ENCODE measurements around the gene MKNK2. TPM values are rescaled to one million over a fixed set of nuclear protein-coding genes. Genes with fewer than 3 reads are reported as not detected.

MKNK2 gene
- total and polyA plus RNA-seq, 10 of the 15 experiments (the other 5 are each of a cell fraction or from before 2014, with no cell fraction given) = 9.6 to 365 (median 69.9) TPM

DNA sequence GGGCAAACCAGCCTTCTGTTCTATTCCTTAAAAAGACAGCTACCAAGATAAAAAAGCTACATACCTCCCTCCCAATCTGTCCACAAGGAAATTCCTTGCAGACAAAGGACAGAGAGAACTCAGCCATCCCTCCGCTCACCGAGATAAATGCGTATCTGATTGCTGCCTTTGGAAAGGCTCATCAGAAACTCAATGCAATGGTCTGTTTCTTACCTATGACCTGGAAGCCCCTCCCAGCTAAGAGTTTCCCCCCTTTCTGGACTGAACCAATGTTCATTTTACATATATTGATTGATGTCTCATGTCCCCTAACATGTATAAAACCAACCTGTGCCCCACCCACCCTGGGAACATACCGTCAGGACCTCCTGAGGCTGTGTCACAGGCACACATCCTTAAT, 47.2 kb downstream of the MKNK2 start:
- SMC1A ChIA-PET (ENCODE audit: uncharacterized antibody, unreplicated experiment) = no interaction called here
- no peaks in the 10 kb centered on the region for H3K36me3 ChIP-seq (ENCODE audit: control insufficient read depth in 2 of 2, insufficient read depth in 2 of 2, low read length in 1 of 2)
- H3K4me3 ChIP-seq = no peak overlapping the region
- ATAC-seq = no peak
- RAD21 ChIA-PET (ENCODE audit: unreplicated experiment) = no interaction called here
- H4K20me1 ChIP-seq (ENCODE audit: control insufficient read depth, insufficient read depth) = no peaks in the 10 kb centered on the region
- intact Hi-C loops (cut with micrococcal nuclease; ENCODE audit: unreplicated experiment) = no loop called here
- no peaks in the 10 kb centered on the region for H3K27me3 ChIP-seq (replicated peaks in 1 of 2; ENCODE audit: control insufficient read depth in 2 of 2, insufficient read depth in 2 of 2, low read length in 1 of 2)
- no peaks in the 10 kb centered on the region; the same call in 2 of the 3 replicates for H3K9me3 ChIP-seq (replicated peaks; ENCODE audit: control insufficient read depth, insufficient read depth, low read length)
- POLR2A ChIA-PET = no interaction called here
- in situ Hi-C loops (cut with MboI) = no loop called here
- no peaks in the 10 kb centered on the region; the same call in 1 of the 2 replicates for H3K79me2 ChIP-seq (ENCODE audit: control insufficient read depth, insufficient read depth, low read length)
- no peak for FAIRE-seq
- H3K4me2 ChIP-seq (ENCODE audit: control insufficient read depth, insufficient read depth) = no peak overlapping the region
- 98% methylated on average over 4 of the region's 4 CpGs for WGBS (ENCODE audit: insufficient coverage, insufficient replicate concordance, low lambda C conversion rate, missing lambda C conversion rate)
- CTCF ChIA-PET = interaction anchor here (0.7 kb wide), 1 partner anchor 9 kb away, joined by 3 read pairs; no protein-coding TSS in a partner anchor
- no peak for DNase-seq (ENCODE audit: low read depth, low spot score)
- H2AFZ ChIP-seq (ENCODE audit: control insufficient read depth, low read depth, low read length) = no peak overlapping the region
- no peak overlapping the region for H3K9ac ChIP-seq (ENCODE audit: control insufficient read depth, insufficient read depth, low read length)
- BruUV-seq (replicated peaks) = no TSS peak
- H3K4me1 ChIP-seq (ENCODE audit: control insufficient read depth, insufficient read depth, low read length) = peaks cover 7% of the 10 kb centered on the region
- no peak overlapping the region for H3K27ac ChIP-seq (ENCODE audit: control insufficient read depth, insufficient read depth)
- TF ChIP-seq E2F8 (IDR thresholded peaks at IDR 0.05; ENCODE audit: low read depth, partially characterized antibody) (no peak), SREBF2 (IDR thresholded peaks at IDR 0.05; ENCODE audit: low read length) (no peak), HDAC6 (IDR thresholded peaks at IDR 0.05; ENCODE audit: unreplicated experiment) (no peak), SRF (IDR thresholded peaks at IDR 0.05; ENCODE audit: low read depth in 2 of 2, low read length in 2 of 2) (no peak), SUZ12 (IDR thresholded peaks at IDR 0.05; ENCODE audit: unreplicated experiment) (no peak), EED (IDR thresholded peaks at IDR 0.05; ENCODE audit: low read depth) (no peak), SUPT20H (IDR thresholded peaks at IDR 0.05; ENCODE audit: borderline replicate concordance, control insufficient read depth, low read depth, low read length) (no peak), CREB1 (IDR thresholded peaks at IDR 0.05; ENCODE audit: low read depth) (no peak), MYB (IDR thresholded peaks at IDR 0.05; ENCODE audit: borderline replicate concordance, low read depth, low read length) (no peak), NFXL1 (IDR thresholded peaks at IDR 0.05; ENCODE audit: borderline replicate concordance) (no peak), REST (IDR thresholded peaks at IDR 0.05; ENCODE audit: low read depth, low read length) (no peak), TARDBP (IDR thresholded peaks at IDR 0.05; ENCODE audit: borderline replicate concordance) (no peak), NFYB (IDR thresholded peaks at IDR 0.05; ENCODE audit: insufficient read depth, low read depth, low read length) (no peak), USF2 (IDR thresholded peaks at IDR 0.05; ENCODE audit: borderline replicate concordance, low read depth, low read length) (no peak), IRF4 (IDR thresholded peaks at IDR 0.05; ENCODE audit: low read depth, low read length) (no peak), RB1 (IDR thresholded peaks at IDR 0.05; ENCODE audit: borderline replicate concordance) (no peak)
- TF ChIP-seq, protein P1, sequence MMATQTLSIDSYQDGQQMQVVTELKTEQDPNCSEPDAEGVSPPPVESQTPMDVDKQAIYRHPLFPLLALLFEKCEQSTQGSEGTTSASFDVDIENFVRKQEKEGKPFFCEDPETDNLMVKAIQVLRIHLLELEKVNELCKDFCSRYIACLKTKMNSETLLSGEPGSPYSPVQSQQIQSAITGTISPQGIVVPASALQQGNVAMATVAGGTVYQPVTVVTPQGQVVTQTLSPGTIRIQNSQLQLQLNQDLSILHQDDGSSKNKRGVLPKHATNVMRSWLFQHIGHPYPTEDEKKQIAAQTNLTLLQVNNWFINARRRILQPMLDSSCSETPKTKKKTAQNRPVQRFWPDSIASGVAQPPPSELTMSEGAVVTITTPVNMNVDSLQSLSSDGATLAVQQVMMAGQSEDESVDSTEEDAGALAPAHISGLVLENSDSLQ (IDR thresholded peaks at IDR 0.05) = no peak
